GM19193 (cell line): ENCODE measurements around the gene MS4A18.

Experiments used
- POLR2A ChIP-seq: IDR thresholded peaks from 4 replicates; pipeline ENCODE4 v1.6.1; 2011; ENCODE audit not compliant: insufficient read depth, insufficient read length; ENCODE audit errors: extremely low read depth

MS4A18 gene

GRCh38 chr11:60719391-60719790 lies 5.1 kb upstream of the MS4A18 start:
- no peak for TF ChIP-seq POLR2A

GRCh38 chr11:60720460-60720859 lies 4.1 kb upstream of the MS4A18 start:
- TF ChIP-seq POLR2A = no peak

GRCh38 chr11:60725592-60725991 lies 1.1 kb downstream of the MS4A18 start:
- TF ChIP-seq POLR2A = no peak

- no peak for TF ChIP-seq POLR2A
These were observed 7.1 kb downstream of the MS4A18 start for GRCh38 chr11:60731586-60731985.

GRCh38 chr11:60734279-60734678 lies 9.8 kb downstream of the MS4A18 start:
- no peak for TF ChIP-seq POLR2A

GRCh38 chr11:60739114-60739513 lies 14.6 kb downstream of the MS4A18 start:
- no peak for TF ChIP-seq POLR2A

GRCh38 chr11:60740573-60740972 lies 16.1 kb downstream of the MS4A18 start:
- no peak for TF ChIP-seq POLR2A

- TF ChIP-seq POLR2A = no peak
These were observed 16.9 kb downstream of the MS4A18 start for GRCh38 chr11:60741421-60741820.

GRCh38 chr11:60743058-60743457 lies 18.5 kb downstream of the MS4A18 start:
- no peak for TF ChIP-seq POLR2A

- no peak for TF ChIP-seq POLR2A
These were observed 19.6 kb downstream of the MS4A18 start for GRCh38 chr11:60744114-60744513.

GRCh38 chr11:60747359-60747873 lies 22.9 kb downstream of the MS4A18 start:
- TF ChIP-seq POLR2A = no peak

GRCh38 chr11:60748225-60748624 lies 23.7 kb downstream of the MS4A18 start:
- no peak for TF ChIP-seq POLR2A

- TF ChIP-seq POLR2A = no peak
These were observed 24.3 kb downstream of the MS4A18 start for GRCh38 chr11:60748821-60749220.

GRCh38 chr11:60750911-60751310 lies 26.4 kb downstream of the MS4A18 start:
- no peak for TF ChIP-seq POLR2A

- TF ChIP-seq POLR2A = no peak
These were observed 28.8 kb downstream of the MS4A18 start for GRCh38 chr11:60753309-60753708.

- no peak for TF ChIP-seq POLR2A
These were observed 30.4 kb downstream of the MS4A18 start for GRCh38 chr11:60754887-60755286.
